T-helper 22 cell (primary cell): ENCODE measurements around the gene KLF7.
A peak's percentile ranks its signal among the peaks of the same experiment; 100 is the strongest.

ENCODE experiments used
- DNase-seq: peaks from one replicate; pipeline ENCODE4 v3.0.0-alpha.2; 2020; ENCODE audit warnings: low read depth

KLF7 gene

DNA sequence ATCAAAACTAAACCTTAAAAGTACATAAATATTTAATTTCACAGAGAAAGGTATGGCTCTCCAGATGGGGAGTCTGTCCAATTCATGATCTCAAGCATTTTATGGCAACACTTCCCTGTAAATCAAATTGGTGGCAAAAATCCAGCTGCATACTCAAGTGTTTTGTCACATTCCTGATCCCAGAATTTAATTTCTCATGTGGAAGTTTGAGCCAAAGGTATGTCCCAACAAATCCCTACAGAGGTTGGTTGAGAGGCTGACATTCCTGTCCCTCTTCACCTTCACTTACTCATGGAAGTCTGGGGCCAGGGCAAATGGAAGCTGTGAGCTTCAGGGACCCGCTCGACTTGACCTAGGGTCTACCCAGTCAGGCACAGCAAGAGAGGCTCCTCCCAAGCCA is 17.7 kb downstream of the KLF7 start:
- DNase-seq, result no peak

DNA sequence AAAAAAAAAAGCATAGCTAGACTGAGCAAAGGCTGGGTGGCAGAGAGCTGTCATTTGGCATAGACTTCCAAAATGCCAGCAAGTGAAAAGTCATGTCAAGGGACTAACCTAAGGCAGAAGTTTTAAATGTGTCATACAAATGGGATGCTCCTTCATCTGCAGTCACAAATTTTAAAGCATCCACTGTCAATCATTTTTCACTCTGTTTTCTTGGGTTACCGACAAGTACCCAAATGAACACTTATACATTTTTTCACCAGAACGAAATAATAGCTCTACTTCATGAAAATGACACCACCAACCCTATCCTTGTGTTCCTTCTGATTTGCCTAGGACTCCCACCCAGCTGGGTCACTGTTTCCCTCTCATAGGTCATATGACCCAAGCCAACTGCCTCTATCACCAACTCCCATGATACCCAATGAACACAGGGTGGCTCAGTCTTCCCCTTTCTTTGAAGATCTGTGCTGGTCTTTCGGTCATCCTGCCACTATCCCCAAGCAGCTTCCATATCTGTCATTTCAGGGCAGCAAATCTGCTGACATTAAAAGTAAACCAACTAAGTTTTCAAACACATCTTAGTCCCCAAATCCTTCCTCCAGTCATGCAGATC is 21.5 kb downstream of the KLF7 start:
- DNase-seq, result no peak

DNA sequence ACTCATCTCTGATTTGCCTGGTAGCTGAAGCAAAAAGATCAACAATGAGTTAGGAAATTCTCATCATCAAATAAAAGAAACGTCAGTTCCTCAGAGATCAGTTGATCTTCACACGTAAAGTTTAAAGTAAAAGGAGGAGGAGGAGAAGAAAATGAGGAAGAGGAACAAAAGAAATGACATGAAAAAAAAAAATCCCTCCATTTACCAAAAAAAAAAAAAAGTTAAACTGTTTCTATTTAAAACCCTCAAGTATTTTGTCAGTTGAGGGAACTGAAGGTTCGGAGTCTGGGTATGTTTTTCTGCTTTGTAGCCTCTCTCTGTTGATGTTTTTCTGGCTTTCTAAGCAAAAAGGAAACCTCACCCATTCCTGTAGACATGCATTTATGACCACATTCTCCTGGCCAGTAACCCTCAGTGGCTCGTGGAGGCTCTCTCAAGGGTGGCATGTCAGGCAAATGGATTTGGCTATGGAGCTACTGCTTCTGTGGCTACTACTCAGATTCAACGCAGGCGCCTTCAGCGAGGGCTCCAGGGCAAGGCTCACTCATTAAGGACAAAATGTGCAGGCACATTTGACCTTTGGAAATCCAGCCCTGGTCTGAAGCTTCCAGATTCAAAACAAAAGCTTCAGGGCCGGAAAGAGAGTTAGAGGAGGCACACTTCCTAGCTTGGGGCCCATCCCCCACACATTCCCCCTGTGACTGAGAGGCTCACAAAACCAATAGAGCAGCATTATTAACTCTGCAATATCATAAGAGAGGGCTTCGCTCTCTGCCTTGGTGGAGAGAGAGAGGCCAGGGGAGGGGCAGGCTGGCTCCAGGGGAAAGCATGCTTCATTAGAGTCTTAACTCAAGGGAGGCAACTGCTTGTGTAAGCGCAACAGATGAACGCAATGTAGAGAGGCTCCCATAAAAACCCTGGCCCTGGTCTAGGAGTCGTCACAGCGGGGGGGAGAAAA is 22.3 kb downstream of the KLF7 start:
- DNase-seq, result peak; percentile 26

DNA sequence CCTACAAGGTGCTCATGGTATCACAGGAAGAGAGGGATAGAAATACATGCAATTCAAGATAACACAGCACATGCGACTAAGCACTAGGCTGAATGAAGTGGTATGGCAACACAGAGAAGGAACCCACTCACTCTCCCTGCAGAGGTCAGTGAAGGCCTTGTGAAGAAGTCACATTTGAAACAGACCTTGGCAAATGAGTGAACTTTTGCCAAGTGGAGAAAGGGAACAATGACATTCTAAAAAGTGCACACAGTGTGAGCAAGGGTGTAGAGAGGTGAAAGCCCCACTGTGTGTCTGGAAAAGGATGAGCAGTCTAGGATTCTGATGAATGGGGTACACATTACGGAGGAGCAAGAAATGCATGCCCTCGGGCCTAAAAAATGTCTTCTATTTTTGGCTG is 23.3 kb downstream of the KLF7 start:
- no peak for DNase-seq

DNA sequence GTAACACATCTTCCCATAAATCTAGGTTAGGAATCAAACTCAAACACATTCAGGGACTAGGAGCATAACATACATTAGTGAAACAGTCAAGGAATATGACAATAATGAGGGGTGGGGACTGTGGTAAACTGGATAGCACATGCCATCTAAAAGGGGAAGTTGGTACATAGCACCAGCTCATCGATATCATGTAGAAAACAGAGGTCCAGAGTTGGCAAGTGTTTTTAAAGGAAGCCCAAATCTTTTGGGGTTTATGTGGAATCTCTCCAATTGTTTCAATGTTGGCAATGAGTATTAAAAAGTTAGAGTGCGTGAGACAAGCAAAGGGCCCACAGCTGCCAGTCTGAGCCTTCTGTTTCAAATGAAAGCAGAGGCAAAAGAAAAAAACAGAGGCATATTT is 24.4 kb downstream of the KLF7 start:
- DNase-seq, result no peak

DNA sequence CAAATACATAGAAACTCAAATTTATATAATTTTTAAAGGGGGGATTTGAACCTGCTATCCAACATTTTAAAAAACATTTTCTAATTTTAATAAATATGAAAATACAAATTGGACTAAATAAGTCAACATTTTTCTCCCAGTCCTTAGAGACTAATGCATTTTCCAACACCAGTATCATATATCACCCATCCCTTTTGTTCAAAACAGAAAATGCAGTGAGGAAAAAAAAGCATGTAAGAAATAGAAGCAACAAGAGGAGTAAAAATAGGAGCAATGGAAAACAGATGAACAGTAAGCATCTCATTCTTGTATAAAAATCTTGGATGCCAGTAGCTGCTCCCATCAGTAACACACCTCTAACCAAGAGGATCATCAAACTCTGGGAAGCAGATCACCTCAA is 25.5 kb downstream of the KLF7 start:
- DNase-seq, result no peak

DNA sequence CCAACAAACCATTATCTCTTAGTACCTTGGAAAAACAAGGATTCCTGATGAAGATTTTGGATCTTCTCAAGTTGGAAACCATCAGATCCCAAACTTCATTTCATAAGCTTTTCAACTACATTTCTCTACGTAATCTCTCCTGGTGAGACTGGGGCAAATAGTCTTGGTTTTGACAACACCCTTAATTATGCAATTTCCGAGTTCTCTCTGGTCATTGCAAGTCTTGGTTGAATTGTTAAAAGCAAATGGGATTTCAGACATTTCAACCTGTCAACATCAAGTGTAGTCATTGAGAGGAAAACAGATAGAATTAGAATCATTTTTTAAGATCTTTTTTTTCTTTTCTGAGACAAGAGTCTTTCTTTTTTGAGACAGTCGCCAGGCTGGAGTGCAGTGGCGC is 26.2 kb downstream of the KLF7 start:
- no peak for DNase-seq

DNA sequence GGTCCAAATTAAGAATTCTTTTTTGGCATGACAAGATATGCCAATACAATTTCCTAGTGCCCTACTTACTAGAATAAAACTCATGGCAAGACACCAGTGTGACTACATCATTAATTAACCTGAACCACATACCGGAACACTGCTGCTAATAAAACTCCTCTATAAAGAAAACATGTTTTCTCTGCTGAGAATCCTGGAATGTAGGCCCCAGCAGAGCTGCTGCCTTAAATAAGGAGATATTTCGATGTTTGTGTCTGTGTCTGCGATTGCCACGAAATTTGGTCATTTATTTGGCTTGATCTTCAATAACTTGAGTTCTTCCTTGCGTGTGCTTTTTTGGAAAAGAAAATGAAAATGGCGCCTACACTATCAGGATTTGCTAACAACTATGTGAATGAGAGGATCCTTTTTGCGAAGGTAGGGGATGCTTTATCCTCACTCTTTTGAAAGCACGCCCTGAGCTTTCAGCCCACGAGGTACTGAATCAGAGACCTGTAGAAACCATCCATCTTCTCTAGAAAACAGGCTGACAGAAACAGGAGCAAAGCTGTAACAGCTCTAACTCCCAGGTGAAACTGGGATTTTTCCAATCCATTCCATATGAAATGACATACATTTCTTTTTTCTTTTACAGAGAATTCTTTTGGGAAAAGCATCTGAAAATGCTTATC is 27.0 kb downstream of the KLF7 start:
- no peak for DNase-seq

DNA sequence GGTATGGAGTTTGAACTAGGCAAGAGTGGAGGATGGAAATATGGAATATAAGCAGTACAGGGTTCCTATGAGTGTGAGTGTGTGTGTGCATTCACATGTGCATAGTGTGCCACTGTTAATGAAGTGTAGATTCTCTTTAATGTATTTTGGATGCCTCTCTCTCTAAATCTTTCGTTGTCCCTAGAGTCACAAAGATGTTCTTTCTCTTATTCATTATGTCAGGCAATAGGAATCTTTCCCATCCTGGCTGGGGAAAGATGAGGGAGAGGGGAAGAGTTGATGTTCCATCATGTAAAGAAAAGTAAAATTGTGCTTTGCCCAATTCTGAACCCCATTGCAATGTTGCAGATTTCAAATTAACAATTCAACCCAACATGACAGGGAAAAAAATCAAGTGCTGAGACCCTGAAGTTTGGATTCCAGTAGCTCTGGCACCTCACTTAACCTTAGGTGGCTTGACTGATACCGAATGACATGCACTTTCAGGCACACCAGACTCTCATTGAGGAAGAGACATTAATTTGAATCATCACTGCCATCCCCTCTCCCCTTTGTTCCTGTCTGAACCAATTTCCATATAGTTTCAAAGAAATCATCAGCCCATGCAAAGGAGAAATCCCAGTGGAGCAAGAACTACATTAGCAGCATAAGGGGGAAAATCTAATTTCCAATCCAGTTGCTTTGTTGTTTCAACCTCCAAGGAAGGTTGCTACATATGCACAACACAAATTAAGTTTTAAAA is 28.0 kb downstream of the KLF7 start:
- no peak for DNase-seq

DNA sequence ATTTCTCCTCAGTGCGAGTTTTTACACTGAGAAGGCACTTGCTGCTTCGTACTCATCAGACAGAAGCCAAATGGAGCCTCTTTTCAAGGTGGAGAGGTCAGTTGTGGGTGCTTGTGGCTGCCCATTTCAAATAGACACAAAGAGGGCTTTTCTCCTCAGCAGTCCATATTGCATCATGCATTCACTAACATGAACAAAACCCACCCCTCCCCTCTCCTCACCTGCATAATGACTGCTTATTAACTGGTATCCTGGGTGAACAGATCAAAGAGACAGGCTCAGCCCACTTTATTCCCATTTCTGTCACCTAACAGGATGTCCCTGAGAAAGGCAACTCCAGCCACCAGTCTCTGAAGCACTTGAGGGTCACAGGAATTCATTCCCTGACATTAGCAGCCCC is 28.9 kb downstream of the KLF7 start:
- DNase-seq, result no peak

DNA sequence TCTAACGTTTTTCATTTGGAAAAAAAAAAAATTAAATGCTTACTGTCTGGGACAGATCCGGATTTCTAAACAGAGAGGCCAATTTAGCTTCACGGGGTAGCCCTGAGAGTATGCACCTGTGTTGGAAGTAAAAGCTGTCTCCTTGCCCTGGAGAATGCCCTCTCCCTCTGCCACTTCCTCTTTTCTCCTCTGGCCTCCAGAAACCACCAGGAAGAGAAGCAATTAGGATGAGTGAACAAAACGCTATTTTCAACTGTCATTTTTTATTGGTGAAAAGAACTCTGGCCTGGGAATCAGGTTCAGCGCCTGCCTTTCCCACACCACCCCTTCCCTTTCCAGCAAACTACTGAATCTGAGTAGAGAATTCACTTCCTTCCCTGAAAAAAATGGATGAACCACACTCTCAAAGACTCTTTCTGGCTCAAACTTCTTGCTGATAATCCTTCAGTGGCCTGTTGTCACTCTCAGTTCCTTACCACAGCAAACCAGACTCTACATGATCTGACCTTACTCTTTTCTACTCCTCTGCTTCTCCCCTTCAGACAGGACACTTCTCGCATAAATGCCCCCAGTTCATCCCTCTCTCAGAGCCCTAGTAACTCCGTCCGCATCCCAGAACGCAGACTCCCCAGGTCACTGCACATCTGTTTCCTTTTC is 29.8 kb downstream of the KLF7 start:
- no peak for DNase-seq

DNA sequence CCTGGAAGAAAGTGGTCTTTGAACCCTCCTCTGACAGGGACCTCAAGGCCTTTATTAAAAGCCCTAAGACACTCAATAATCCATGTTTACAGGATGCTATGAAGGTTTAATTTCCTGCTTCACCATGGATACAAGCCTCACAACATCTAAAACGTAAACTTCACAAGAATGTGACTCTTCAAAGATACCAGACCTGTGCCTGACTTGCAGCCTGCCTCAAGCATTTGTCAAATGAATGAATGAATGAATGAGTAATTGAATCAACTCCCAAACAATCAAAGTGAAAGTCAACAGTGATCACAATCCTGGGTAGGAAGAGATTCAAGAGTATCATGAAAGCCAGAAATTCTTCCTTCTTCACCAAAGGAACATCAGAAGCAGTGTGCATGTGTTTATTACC is 30.4 kb downstream of the KLF7 start:
- DNase-seq, result no peak

DNA sequence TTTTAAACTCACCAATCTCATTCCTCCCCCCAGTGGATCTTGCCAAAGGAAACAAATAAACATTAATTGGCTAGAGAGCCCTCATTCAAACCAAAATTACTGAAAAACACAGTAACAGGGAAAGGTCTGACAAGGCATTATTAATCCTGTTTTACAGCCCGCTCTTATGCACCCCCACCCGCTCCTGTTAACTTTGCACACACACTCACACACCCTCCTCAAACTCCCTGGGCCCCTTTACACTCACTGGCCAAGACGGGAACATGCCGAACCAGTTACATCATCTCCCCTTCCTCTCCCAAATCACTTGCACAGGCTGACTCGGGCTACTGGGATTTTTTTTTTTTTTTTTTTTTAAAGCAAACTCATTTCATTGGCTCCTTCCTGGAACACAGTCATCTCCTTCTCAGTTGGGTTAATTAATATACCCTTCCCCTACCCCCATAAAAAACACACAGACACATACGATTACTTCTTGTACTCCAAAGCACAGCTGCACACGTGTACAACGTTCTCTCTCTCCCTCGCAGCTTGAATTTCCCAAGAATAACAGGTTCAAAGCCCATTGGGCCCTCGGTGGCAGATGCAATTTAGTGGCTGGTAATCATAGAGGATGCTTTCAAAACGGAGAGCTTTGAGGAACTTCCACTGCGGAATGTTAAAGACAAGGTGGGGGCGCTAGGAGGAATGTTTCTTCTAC is 31.8 kb downstream of the KLF7 start:
- no peak for DNase-seq

DNA sequence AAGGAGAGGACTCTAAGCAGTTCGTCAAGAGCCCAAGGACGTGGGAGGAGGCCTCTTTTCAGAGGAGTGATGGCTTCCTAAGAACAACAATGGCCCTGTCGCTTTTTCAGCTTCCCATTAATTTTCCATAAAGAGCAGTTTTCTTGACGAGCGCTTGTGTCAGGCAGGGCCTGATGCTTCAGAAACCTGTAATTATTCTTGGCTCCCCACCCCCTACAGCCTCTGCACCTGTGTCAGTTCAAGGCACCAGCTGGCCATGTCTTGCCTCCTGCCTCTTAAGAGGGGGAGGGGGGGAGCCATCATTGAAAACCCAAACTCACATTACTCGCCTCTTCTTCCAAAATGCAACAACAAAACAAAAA is 32.3 kb downstream of the KLF7 start:
- DNase-seq, result no peak

DNA sequence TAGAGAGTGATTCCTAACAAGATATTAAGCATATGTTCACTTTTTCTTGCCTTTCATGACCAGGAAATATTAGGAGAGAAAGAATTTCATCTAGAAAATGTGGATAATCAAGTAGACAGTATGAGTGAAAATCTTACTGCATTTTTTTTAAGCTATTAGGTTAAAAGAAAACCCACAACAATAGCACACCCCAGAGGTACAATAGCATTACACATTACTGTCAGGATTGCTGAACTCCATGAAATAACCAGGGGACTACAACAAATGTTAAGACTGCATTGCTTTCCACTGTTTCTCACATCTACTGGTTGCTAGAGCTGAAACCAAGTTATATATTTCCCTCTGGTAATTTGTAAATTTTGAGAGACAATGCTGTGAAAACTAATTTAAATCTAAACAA is 33.7 kb downstream of the KLF7 start:
- no peak for DNase-seq

DNA sequence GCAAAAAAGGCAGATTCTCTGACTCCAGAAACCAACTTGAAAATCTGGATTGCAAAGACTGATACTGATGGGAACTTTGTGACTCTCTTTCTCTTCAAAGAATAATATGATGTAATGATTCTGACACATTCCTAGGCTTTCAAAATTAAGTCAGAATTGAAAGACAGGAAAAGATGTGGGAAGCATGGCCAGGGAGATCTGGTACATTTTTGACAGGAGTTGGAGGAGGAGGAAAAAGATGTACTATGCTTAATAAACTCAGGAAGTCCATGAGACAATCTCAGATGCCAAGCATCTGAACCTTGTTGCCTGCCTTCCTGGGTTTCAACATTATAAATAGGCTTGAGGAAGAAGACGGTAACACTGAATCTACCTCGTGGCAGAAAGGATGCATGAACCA is 34.2 kb downstream of the KLF7 start:
- no peak for DNase-seq

DNA sequence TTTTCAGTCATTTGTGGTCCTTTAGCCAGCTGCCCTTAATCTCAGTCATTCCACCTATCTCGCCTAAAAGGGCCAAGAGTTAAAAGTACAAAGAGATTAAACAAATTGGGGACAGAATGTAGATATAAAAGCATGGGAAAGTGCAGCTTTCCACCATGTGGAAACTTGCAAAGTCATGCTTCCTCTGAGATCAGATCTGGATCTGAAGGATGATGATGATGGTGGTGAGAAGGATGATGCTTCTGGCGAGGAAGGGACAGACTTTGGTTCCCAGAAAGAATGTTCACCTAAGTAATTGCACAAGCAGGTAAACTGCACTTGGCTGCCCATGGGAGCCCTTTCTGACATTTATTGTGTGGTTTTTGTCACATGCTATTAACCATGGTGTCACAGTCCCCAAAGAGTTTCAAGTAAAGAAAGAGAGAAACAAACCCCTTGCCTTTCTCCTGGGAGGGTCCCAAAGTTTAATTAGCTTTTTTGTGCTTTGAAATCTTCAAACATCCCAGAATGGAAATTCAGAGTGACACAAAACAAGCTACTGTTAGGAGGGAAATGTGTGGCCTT is 34.7 kb downstream of the KLF7 start:
- DNase-seq, result no peak

DNA sequence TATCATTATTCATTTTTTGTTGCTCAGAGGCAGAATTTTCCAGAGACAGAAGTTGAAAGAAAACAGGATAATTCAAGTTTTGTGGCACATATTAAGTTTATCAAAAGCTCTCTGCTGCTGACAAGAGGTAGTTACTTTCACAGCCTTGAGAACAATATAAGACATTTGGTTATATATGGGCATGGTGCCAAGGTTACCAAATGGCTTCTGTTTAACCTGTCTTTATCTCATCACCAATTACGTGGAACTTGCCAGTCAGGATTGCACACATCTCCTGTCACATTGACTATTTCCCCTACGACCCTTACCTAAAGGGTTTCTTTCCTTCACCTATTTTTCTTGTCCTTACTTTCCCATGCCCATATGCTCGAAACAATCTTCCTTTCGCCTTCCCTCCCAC is 35.9 kb downstream of the KLF7 start:
- DNase-seq, result no peak

DNA sequence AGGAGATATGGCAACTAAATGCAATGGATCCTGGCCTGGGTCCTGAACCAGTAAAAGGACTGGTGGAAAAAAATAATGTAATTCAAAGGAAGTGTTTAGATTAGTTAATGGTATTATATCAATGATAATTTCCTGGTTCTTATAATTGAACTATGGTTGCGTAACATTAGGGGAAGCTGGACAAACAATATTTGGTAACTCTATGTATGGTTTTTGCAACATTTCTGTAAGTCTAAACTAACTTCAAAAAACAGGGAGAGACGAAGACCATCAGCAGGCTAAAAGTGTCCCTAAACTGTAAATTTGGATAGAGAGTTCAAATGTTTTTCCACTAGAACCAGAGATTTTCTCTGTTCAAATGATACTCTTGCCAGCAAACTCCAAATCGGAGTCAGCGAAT is 36.9 kb downstream of the KLF7 start:
- DNase-seq, result no peak

DNA sequence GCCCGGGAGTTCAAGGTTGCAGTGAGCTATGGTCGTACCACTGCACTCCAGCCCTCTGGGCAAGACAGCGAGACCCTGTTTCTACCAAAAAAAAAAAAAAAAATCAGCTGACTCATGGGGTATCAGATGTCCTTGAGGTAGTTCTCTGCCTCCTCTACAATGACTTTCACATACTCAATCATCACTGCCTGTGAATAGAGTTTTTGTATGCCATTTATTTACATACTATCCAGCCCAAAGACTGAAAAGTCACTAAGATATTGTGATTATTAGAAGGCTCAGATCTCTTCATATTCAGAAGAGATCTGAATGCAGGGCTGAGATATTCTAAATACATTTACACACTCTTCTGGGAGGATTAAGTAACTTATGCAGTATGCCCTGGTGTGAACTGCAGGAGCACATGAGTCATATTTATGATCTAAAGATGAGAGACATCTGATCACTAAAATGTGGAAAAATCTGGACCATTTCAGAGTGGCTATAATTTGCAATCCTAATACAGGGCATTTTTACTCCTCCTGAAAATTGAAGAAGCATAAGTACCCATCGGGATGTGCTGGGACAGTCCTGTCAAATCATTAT is 38.9 kb downstream of the KLF7 start:
- DNase-seq, result no peak
